K562 (cell line): ENCODE data around the gene PPP1R37. TPM values are rescaled to one million over a fixed set of nuclear protein-coding genes. Genes with fewer than 3 reads are reported as not detected.

Source experiments
- ADNP ChIP-seq: fragments of 200-800 bp; sonication (Bioruptor generic); IDR thresholded peaks from 2 replicates; pipeline ENCODE4 v1.6.1; 2016; ENCODE audit warnings: missing genetic modification characterization, missing compliant biosample characterization
- CBFA2T3 ChIP-seq: fragments of 450-650 bp; IDR thresholded peaks from 2 replicates; pipeline ENCODE4 v1.6.1; 2017
- CCNT2 ChIP-seq: IDR thresholded peaks from 2 replicates; pipeline ENCODE4 v1.6.1; 2011; ENCODE audit warnings: borderline replicate concordance, low read depth, mild to moderate bottlenecking, moderate library complexity, mixed read lengths, low read length; ENCODE audit not compliant: insufficient read length; ENCODE audit errors: extremely low read depth
- CHD4 ChIP-seq: fragments of 200-600 bp; sonication (generic); IDR thresholded peaks from 3 replicates; pipeline ENCODE4 v1.6.1; 2012; ENCODE audit warnings: low read depth, mild to moderate bottlenecking, mixed read lengths, low read length, inconsistent platforms; ENCODE audit not compliant: insufficient read depth, insufficient replicate concordance, poor library complexity, severe bottlenecking
- GTF2E2 ChIP-seq: fragments of 200-800 bp; sonication (Bioruptor generic); IDR thresholded peaks from 2 replicates; pipeline ENCODE4 v1.6.1; 2016; ENCODE audit warnings: missing genetic modification characterization, missing compliant biosample characterization
- GTF3C2 ChIP-seq: IDR thresholded peaks from 3 replicates; pipeline ENCODE4 v1.6.1; 2011; ENCODE audit warnings: borderline replicate concordance, mild to moderate bottlenecking, moderate library complexity; ENCODE audit not compliant: insufficient read length; ENCODE audit errors: extremely low read depth
- MAZ ChIP-seq, 2 experiments: fragments of 450-650 bp in 1 of 2; sonication (generic) in 1 of 2; formaldehyde crosslinking; IDR thresholded peaks in 1 of 2; conservative IDR thresholded peaks in 1 of 2; 2 replicates each; pipeline versions ENCODE4 v1.4.0 to v1.5.0; 2020; ENCODE audit warnings: mild to moderate bottlenecking in 1 of 2, missing genetic modification reagents in 1 of 2
- MBD2 ChIP-seq: sonication (generic); IDR thresholded peaks from 2 replicates; pipeline ENCODE4 v1.6.1; 2016; ENCODE audit warnings: low read depth, borderline replicate concordance
- MEF2D ChIP-seq: conservative IDR thresholded peaks from 2 replicates; pipeline ENCODE4 v1.6.1; 2016; ENCODE audit warnings: low read depth, missing genetic modification characterization, missing compliant biosample characterization
- MYC ChIP-seq, 2 experiments: fragments of 250-450 bp in 1 of 2; sonication (Bioruptor Pico) in 1 of 2; IDR thresholded peaks; 2 replicates each; pipeline versions ENCODE4 v1.5.1 to v1.6.1; 2012 to 2021; ENCODE audit warnings: low read depth in 2 of 2, borderline replicate concordance in 1 of 2, improper control_type of control experiment in 1 of 2, low read length in 1 of 2, mild to moderate bottlenecking in 1 of 2, moderate library complexity in 1 of 2
- PURB ChIP-seq: sonication (generic); formaldehyde crosslinking; IDR thresholded peaks from 2 replicates; pipeline ENCODE4 v1.9.0; 2021; ENCODE audit warnings: low read depth, mild to moderate bottlenecking, missing genetic modification reagents
- RFX1 ChIP-seq: fragments of 450-650 bp; IDR thresholded peaks from 2 replicates; pipeline ENCODE4 v1.6.1; 2016; ENCODE audit warnings: mild to moderate bottlenecking, moderate library complexity
- ZBTB11 ChIP-seq, 3 experiments: fragments of 200-800 bp in 1 of 3; fragments of 250-450 bp in 1 of 3; fragments of 450-650 bp in 1 of 3; sonication (Bioruptor Pico) in 1 of 3; sonication (Bioruptor generic) in 1 of 3; formaldehyde crosslinking in 1 of 3; IDR thresholded peaks; 2 replicates each; pipeline versions ENCODE4 v1.6.1 to v1.8.0; 2016 to 2022; ENCODE audit warnings: mild to moderate bottlenecking in 2 of 3, missing genetic modification characterization in 2 of 3, missing compliant biosample characterization in 1 of 3, moderate library complexity in 1 of 3
- ZNF232 ChIP-seq: sonication (generic); formaldehyde crosslinking; IDR thresholded peaks from 2 replicates; pipeline ENCODE4 v1.8.0; 2022; ENCODE audit warnings: mild to moderate bottlenecking, missing genetic modification reagents
- polyA plus RNA-seq, 8 experiments: library from polyadenylated mRNA; depleted of rRNA in 4 of 8; stranded (reverse) in 5 of 8; unstranded in 3 of 8; fragments of >200 nt; fragmentation: Nextera tagmentation in 2 of 8; fragmentation: Illumina TruSeq in 1 of 8; extraction: Ambion mirVana in 2 of 8; extraction: Trizol in 1 of 8; gene quantifications; 2 replicates each; pipeline versions ENCODE4 v1.2.1 to v1.2.3, GENCODE V29; 2011 to 2014; ENCODE audit warnings: inconsistent platforms in 1 of 8, missing spikeins in 1 of 8
- total RNA-seq, 7 experiments: library from RNA; depleted of rRNA in 6 of 7; stranded (reverse); fragments of >200 nt in 6 of 7; fragmentation: Illumina TruSeq in 2 of 7; extraction: Trizol in 2 of 7; gene quantifications; 2 replicates each; pipeline versions ENCODE4 v1.2.1 to v1.2.3, GENCODE V29; 2011 to 2021; ENCODE audit warnings: low replicate concordance in 1 of 7
- TF ChIP-seq, protein P1 (sequence below): IDR thresholded peaks from 2 replicates; pipeline ENCODE4 v1.6.1; 2012; ENCODE audit warnings: low read depth, low read length, improper control_type of control experiment, borderline replicate concordance
- TF ChIP-seq, protein P2 (sequence below): sonication (generic); formaldehyde crosslinking; IDR thresholded peaks from 2 replicates; pipeline ENCODE4 v1.8.0; 2022; ENCODE audit warnings: mild to moderate bottlenecking, missing genetic modification reagents

Gene PPP1R37
- total and polyA plus RNA-seq, 9 of the 15 experiments (the other 6 are each of a cell fraction or from before 2014, with no cell fraction given): 0.04 to 20.3 (median 7.3) TPM

DNA sequence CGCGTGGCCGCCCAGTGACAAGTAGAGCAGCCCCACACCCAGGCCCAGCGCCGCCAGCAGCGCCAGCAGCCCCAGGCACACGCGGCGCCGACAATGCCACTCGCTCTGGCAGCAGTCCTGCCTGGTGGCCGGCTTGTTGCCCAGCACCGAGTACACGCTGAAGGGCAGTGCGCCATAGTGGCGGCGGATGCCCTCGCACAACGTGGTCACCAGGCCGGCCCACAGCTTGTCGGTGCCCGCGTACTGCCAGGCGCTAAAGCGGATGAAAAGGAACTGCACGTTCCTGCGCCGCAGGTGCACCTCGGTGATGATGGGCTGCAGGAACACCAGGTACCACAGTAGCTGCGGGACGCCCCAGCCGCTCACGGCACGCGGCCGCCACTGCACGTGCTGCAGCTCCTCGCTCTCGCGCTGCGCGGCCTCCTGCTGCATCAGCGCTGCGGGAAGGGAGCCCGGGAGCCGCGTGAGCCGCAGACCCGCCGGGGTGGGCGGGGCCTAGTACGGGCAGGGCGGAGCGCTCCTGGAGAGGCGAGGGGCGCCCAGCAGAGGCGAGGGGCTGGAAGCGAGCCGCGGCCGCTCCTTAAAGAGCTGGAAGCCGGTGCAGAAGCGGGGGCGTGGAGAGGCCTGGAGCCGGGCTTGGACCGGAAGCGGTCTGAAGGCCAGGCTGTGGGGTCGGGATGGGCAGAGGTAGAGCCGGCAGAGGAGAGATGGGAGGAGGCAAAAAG, 60.5 kb downstream of the PPP1R37 start (continued):
- TF ChIP-seq CCNT2: peak; percentile 59
- TF ChIP-seq, protein P1, sequence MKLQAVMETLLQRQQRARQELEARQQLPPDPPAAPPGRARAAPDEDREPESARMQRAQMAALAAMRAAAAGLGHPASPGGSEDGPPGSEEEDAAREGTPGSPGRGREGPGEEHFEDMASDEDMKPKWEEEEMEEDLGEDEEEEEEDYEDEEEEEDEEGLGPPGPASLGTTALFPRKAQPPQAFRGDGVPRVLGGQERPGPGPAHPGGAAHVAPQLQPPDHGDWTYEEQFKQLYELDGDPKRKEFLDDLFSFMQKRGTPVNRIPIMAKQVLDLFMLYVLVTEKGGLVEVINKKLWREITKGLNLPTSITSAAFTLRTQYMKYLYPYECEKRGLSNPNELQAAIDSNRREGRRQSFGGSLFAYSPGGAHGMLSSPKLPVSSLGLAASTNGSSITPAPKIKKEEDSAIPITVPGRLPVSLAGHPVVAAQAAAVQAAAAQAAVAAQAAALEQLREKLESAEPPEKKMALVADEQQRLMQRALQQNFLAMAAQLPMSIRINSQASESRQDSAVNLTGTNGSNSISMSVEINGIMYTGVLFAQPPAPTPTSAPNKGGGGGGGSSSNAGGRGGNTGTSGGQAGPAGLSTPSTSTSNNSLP: no peak
- TF ChIP-seq, protein P2, sequence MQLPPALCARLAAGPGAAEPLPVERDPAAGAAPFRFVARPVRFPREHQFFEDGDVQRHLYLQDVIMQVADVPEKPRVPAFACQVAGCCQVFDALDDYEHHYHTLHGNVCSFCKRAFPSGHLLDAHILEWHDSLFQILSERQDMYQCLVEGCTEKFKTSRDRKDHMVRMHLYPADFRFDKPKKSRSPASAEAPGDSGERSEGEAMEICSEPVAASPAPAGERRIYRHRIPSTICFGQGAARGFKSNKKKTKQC: no peak; the same call in 1 of the 2 replicates
- no peak for TF ChIP-seq RFX1
- TF ChIP-seq CHD4: no peak
- no peak for TF ChIP-seq MEF2D
- no peak; a peak in 1 of 4 replicates for TF ChIP-seq MAZ (CRISPR knock-in tag; conservative IDR thresholded peaks at IDR 0.05 in 1 of 2, IDR thresholded peaks at IDR 0.05 in 1 of 2)
- peak; percentile 63; the same call in 1 of the 2 replicates for TF ChIP-seq ZNF232 (CRISPR knock-in tag)
- TF ChIP-seq CBFA2T3: no peak
- no peak for TF ChIP-seq PURB (CRISPR knock-in tag)
- peak; percentile 67; the same call in 1 of the 2 replicates for TF ChIP-seq MYC (IDR thresholded peaks at IDR 0.05; ENCODE audit: low read depth, low read length)
- TF ChIP-seq MYC (CRISPR knock-in tag; IDR thresholded peaks at IDR 0.05; ENCODE audit: borderline replicate concordance, low read depth): no peak
- no peak for TF ChIP-seq GTF2E2
- TF ChIP-seq ADNP (tag): no peak
- TF ChIP-seq ZBTB11 (CRISPR knock-in tag; IDR thresholded peaks at IDR 0.05): no peak
- TF ChIP-seq GTF3C2: no peak
- TF ChIP-seq MBD2: no peak
